NCI-H146 treated with DMSO at 0.1 percent for 48 hours (cell line): ENCODE data around the gene PPIL1.

Experiments
- DNase-seq: peaks from one replicate; lab custom pipeline; 2025; ENCODE audit not compliant: unreplicated experiment; lab: John Stamatoyannopoulos, UW

Gene PPIL1

DNA sequence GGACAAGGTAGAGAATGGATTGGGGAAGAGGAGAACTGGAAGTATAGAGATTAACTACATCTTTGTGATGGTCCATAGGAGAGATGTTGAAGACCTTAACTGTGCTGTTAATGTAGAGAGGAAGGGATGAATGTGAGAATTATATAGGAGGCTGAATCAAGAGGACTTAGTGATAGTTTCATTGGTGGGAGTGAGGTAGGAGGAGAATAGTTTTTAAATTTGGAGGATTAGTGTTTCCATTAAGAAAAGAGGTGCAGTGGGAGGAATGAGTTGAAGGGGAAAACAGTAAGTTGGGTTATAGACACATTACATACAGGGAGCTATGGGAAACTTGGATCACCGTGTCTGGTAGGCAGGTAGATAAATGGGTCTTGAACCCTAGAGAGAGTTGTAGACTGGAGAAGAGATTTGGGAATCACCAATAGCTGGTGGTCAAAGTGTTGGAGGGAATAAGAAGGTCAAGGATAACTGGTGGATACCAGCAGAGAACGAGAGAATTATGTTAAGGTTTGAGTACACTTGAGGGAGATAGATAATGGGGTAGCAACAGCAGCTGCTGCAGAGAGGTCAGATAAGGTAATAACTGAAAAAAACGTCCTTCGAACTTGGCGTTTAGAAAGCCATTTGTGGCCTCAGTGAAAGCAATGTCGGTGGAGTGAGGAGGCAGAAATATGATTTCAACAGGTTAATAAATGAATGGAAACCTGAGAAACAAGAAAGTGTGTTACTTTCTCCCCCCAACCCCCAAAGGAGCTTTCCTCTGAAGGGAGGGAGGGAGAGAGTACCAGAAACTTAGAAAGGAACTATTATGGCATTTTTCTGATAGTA lies 14.3 kb upstream of the PPIL1 start:
- DNase-seq = no peak

GRCh38 chr6:36888115-36888643 lies 13.6 kb upstream of the PPIL1 start:
- no peak for DNase-seq

- DNase-seq = no peak
Observed at GRCh38 chr6:36886950-36887618, 12.5 kb upstream of the PPIL1 start.

- DNase-seq = peak; percentile 93
Observed at GRCh38 chr6:36885461-36886401, 11.1 kb upstream of the PPIL1 start, which contains the start of gene C6orf89. Gene C6orf89 (plus strand): TSS chr6:36885952. CDS start chr6:36899445, 13,493 bp downstream.

DNA sequence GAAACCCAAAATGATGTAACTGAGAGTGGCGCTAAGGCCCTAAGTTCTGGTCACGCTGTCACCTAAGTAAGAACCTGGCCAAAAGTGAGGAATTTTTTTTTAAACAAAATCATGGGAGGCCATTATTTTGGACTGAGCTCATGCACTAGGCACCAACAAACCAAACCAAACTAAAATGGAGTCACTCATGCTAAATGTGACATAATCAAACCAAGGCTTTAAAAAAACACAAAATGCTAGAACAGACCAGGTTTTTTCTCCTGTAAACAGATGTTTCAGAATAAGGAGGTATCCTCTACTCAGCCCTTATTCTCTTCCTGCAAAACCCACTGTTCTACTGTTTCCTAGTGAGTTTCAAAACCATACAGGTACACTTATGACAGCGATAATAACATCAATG lies 10.0 kb upstream of the PPIL1 start:
- DNase-seq = no peak

GRCh38 chr6:36875250-36875633 lies 639 bp upstream of the PPIL1 start:
- no peak for DNase-seq

DNA sequence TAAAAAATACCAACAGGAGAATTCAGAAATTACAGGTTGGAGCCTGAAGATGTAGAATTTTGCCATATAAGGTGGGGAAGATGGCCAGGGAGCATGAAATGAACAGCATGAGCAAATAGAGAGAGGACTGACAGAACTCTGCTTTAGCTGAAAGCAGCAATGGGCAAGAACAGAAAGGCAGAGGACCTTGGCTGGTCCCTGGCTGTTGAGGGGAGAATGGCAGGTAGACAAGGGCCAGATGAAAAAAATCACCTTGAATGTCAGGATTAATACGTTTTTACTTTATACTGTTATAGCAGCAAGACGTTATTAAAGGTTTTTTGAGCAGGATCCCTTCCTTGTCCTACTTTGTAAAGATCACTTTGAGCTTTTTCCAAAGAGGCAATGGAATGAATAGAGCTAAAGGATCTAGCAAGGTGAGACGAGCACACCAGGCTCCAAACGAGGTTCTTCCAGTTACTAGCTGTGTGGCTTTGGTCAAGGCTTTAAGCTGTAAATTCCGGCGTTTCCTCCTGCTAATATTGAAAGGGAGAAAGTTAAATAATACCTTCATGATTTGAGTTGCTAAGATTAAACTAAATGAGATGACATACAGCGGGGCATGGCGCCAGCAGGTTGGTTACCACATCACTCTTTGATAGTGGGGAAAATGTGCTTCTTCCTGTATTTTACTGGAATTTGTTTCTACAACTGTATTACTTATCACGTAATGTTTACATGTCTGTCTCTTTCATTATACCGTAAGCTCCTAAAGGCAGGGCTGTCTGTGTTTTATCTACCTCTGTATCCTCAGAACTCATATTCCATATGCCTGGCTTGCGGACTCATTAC lies 776 bp downstream of the PPIL1 start:
- DNase-seq = peak; percentile 22

DNA sequence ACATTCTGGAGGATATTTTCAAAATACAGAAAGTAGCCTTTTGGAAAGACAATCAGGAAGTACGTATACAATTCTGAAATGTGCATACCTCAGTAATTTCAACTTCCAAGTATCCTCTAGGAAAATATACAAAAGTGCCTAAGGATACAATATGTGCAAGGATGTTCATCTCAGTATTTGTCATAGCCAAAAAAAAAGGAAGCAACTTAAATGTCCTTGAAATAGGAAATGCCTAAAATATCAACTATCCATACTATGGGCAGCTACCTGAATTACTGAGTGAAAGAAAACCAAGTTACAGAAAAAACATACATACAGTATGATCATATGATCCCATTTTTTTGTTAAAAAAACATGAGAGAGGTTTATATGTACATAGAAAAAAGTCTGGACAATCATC lies 1.5 kb downstream of the PPIL1 start:
- DNase-seq = no peak

DNA sequence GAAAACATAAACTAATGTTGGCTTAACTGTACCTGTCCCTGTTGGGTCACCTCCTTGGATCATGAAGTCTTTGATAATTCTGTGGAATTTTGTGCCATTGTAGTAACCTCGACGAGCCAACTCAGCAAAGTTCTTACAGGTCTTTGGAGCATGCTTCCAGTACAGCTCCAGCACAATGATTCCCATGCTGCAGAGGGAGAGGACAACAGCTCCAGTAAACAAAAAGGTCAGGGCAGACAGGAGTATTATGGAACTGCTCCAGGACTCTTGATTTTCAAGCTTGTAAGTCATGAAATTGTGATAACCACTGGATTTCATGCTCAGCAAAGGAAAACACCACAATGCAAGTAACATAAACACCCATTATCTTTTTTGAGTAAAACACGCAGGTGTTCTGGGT lies 2.9 kb downstream of the PPIL1 start:
- DNase-seq = no peak

- DNase-seq = no peak
Observed at GRCh38 chr6:36867471-36868224, 7.0 kb downstream of the PPIL1 start.

DNA sequence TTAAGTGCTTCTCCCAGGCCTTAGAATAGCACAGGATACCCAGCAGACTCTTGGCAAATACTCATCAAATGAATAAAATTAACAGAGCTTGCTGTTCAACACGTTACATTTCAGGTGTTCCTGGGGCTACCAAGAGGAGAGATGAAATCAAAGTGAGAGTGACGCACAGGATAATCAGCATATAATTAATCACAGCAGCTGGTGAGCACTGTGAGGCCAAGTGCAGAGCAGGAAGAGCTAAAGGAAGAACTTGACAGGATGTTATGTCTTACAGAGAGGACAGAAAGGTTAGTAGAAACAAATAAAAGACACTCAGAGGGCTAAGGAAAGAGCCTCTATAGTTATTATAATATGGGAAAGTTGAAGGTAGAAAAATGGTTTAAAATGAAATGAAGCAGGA lies 8.8 kb downstream of the PPIL1 start:
- DNase-seq = peak; percentile 24

GRCh38 chr6:36863670-36864540 lies 10.7 kb downstream of the PPIL1 start:
- peak; percentile 98 for DNase-seq

DNA sequence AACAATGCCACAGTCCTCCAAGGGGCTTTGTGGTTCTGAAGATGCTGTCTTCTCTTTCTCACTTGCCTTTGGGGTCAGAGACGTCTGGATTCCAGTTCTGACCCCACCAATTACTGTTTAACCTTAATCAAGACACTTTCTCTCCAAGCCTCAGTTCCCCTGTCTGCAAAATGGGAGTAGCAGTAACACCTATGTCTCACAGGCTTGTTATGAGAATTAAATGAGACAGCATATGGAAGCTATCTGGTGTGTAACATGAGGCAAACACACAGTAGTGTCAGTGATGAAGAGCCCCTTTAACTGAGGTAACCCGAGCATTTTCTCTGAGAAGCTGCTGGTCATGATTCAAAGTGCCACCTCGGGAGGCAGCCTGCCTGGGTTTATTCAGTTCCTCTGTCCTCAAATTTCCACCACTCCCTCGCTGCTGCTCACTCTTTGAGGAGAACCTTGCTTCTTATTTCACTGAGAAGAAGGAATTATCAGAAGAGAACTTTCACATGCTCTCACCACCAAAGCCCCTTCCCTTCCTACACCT lies 11.7 kb downstream of the PPIL1 start:
- no peak for DNase-seq

GRCh38 chr6:36862164-36862847 lies 12.3 kb downstream of the PPIL1 start:
- no peak for DNase-seq

DNA sequence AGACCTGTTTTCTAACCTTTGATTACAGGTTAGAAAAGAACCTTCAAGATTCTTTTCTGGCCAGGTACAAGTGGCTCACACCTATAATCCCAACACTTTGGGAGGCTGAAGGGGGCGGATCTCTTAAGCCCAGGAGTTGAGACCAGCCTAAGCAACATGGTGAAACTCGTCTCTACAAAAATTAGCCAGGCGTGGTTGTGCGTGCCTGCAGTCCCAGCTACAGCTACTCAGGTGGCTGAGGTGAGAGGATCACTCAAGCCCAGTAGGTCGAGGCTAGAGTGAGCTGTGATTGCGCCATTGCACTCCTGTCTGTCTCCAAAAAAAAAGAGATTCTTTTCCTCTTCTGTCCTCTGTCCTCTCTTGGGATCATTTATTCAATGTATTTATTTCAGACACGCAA lies 14.5 kb downstream of the PPIL1 start:
- DNase-seq = no peak

DNA sequence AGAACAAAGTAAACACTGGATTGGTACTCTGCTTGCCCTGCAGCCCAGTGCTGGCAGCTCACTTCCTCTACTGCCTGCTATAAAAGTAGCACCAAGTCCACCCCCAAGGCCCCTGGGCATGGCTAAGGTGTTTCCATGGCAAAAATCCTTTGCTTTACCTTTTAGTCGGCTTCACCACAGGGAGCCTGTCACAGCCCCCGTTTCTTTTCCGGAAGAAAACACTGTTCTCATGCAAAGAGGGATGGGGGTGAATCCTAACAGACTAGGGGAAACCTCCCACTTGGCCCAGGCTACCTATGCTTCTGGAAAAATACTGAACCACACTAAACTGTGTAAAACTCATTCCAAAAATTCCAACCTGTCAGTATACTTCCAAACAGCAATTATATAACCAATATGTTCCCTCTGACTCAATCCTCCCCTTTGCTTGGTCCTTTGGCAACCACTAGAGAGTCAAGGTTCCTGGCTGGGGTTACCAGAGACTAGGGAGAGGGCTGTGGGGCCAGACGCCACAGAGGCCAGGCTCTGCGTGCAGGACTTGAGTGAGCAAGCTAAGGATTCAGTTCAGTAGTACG lies 16.1 kb downstream of the PPIL1 start:
- no peak for DNase-seq

GRCh38 chr6:36857325-36857724 lies 17.3 kb downstream of the PPIL1 start:
- DNase-seq = no peak
